Measurements from ENCODE around the gene UBE2Z. TPM values are rescaled to one million over a fixed set of nuclear protein-coding genes. Genes with fewer than 3 reads are reported as not detected.
"Not testable (repeated sequence)": the region's sequence is repeated elsewhere in the genome, so short reads cannot be mapped to it uniquely, and the experiment has no call there.

UBE2Z gene
- total and polyA plus RNA-seq, 7 donors = 45.6 to 56.5 (median 51.1) TPM

GRCh38 chr17:48869821-48870318 lies 38.3 kb upstream of the UBE2Z start:
- H3K9me3 ChIP-seq = no peaks in the 10 kb centered on the region
- H3K4me1 ChIP-seq = no peaks in the 10 kb centered on the region
- intact Hi-C loops (cut with DNase I) = no loop called here
- DNase-seq = no peak
- TF ChIP-seq CTCF (IDR thresholded peaks at IDR 0.05) = no peak
- peak in 1 of 4 donors; percentile 22 for TF ChIP-seq POLR2AphosphoS5 (IDR thresholded peaks at IDR 0.05)
- no peak for TF ChIP-seq POLR2A (IDR thresholded peaks at IDR 0.05)
- no peak for TF ChIP-seq EP300 (IDR thresholded peaks at IDR 0.05)
- H3K36me3 ChIP-seq = peaks cover 0 to 16% (median 2%) of the 10 kb centered on the region in 4 donors
- H3K4me3 ChIP-seq = no peak overlapping the region
- no peak overlapping the region for H3K27ac ChIP-seq
- no peaks in the 10 kb centered on the region for H3K27me3 ChIP-seq
- WGBS, 2 donors = 17 to 76% methylated on average over 6 of the region's 6 CpGs

DNA sequence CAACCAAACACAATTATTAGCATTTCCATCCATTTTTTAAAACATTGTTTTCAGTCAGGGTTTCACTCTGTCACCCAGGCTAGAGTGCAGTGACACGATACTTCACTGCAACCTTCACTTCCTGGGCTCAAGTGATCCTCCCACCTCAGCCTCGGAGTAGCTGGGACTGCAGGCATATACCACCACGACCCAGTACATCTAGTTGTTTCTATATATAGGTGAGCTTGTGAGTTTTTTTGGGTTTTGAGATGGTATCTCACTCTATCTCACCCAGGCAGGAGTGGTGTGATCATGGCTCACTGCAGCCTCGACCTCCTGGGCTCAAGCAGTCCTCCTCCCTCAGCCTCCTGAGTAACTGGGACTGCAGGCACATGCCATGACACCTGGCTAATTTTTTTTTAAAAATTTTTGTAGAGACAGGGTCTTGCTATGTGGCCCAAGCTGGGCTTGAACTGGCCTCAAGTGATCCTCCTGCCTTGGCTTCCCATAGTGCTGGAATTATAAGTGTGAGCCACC lies 37.1 kb upstream of the UBE2Z start:
- H3K4me3 ChIP-seq = no peak overlapping the region
- H3K36me3 ChIP-seq = peaks cover 0 to 4% (median 0%) of the 10 kb centered on the region in 4 donors
- no peaks in the 10 kb centered on the region for H3K27me3 ChIP-seq
- no peak for DNase-seq
- H3K4me1 ChIP-seq = no peaks in the 10 kb centered on the region
- TF ChIP-seq POLR2AphosphoS5 (IDR thresholded peaks at IDR 0.05) (no peak), CTCF (IDR thresholded peaks at IDR 0.05) (no peak)
- intact Hi-C loops (cut with DNase I) = no loop called here
- peak overlapping the region in 2 of 4 donors; percentile 9 to 15 for H3K27ac ChIP-seq
- H3K9me3 ChIP-seq = no peaks in the 10 kb centered on the region
- 43 to 49% methylated on average over 4 of the region's 4 CpGs for WGBS, 2 donors

- Histone ChIP-seq H3K4me3 (no peak overlapping the region), H3K36me3 (no peaks in the 10 kb centered on the region), H3K27ac (peak overlapping the region in 3 of 4 donors; percentile 14 to 56 (median 39)), H3K27me3 (no peaks in the 10 kb centered on the region), H3K4me1 (no peaks in the 10 kb centered on the region), H3K9me3 (no peaks in the 10 kb centered on the region)
- WGBS, 2 donors = 11 to 54% methylated on average over 11 of the region's 11 CpGs
- intact Hi-C loops (cut with DNase I) = no loop called here
- no peak for DNase-seq
- peak in 3 of 4 donors; percentile 4 to 25 (median 20) for TF ChIP-seq POLR2AphosphoS5 (IDR thresholded peaks at IDR 0.05)
- TF ChIP-seq CTCF (IDR thresholded peaks at IDR 0.05) = no peak
Measured at GRCh38 chr17:48871551-48872351, 36.5 kb upstream of the UBE2Z start.

GRCh38 chr17:48872409-48872808 lies 35.8 kb upstream of the UBE2Z start:
- H3K9me3 ChIP-seq; DNase-seq; H3K27me3 ChIP-seq; intact Hi-C loops (cut with DNase I); H3K36me3 ChIP-seq; H3K4me1 ChIP-seq; H3K4me3 ChIP-seq: not testable (repeated sequence)
- WGBS, 2 donors = 50 to 75% methylated on average over 3 of the region's 3 CpGs
- H3K27ac ChIP-seq = peak overlapping the region in 3 of 4 donors; percentile 14 to 56 (median 39)
- TF ChIP-seq POLR2AphosphoS5 (IDR thresholded peaks at IDR 0.05) = peak in 1 of 4 donors; percentile 0

DNA sequence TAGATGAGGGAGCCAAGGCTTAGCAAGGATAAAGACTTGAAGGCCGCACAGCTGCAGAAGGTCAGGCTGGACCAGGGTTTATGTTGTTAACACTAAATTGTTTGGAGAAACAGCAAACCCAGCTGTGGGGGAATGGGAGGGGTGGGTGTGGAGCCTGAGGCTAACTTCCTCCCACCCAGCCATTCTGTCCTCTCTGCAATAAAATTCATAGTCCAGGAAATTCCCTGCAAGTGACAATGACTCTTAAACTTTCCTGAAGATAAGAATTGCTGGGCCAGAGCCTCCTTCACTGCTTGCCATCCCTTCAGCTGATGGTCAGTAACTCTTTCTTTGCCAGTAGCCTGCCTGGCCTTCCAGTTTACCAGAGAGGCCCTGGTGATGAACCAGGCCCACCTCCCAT lies 35.0 kb upstream of the UBE2Z start:
- no peak for DNase-seq
- Histone ChIP-seq H3K27me3 (no peaks in the 10 kb centered on the region), H3K9me3 (no peaks in the 10 kb centered on the region), H3K4me3 (no peak overlapping the region), H3K27ac (peak overlapping the region in 3 of 4 donors; percentile 2 to 56 (median 23)), H3K36me3 (no peaks in the 10 kb centered on the region), H3K4me1 (no peaks in the 10 kb centered on the region)
- no peak for TF ChIP-seq POLR2A (IDR thresholded peaks at IDR 0.05)
- no peak for TF ChIP-seq POLR2AphosphoS5 (IDR thresholded peaks at IDR 0.05)
- no peak for TF ChIP-seq EP300 (IDR thresholded peaks at IDR 0.05)
- no peak for TF ChIP-seq CTCF (IDR thresholded peaks at IDR 0.05)
- 11 to 65% methylated on average over 1 of the region's 1 CpG for WGBS, 2 donors
- intact Hi-C loops (cut with DNase I) = no loop called here
